Right atrium auricular region (tissue), 2 donors: ENCODE data around the gene TET1. TPM values are rescaled to one million over a fixed set of nuclear protein-coding genes. Genes with fewer than 3 reads are reported as not detected.

ENCODE experiments used
- DNase-seq: peaks from one replicate; pipeline ENCODE4 v3.0.0-alpha.2; 2019; ENCODE audit warnings: low spot score
- H3K27ac ChIP-seq, 2 donors: fragments of 200-600 bp; sonication (generic); 1 replicate in 1 of 2; 2 replicates in 1 of 2; pipeline ENCODE4 v1.5.1; 2016 to 2019
- H3K27me3 ChIP-seq, 2 donors: fragments of 200-600 bp; sonication (generic); one replicate each; pipeline versions ENCODE4 v1.5.1 to v1.6.0; 2017 to 2019
- H3K36me3 ChIP-seq: fragments of 200-600 bp; sonication (generic); one replicate; pipeline ENCODE4 v1.5.1; 2016
- H3K4me1 ChIP-seq, 2 donors: fragments of 200-600 bp; sonication (generic); one replicate each; pipeline versions ENCODE4 v1.5.1 to v1.6.0; 2017 to 2019
- H3K4me3 ChIP-seq, 2 donors: fragments of 200-600 bp; sonication (generic); 1 replicate in 1 of 2; 2 replicates in 1 of 2; pipeline ENCODE4 v1.5.1; 2017 to 2019; ENCODE audit warnings: mild to moderate bottlenecking in 1 of 2, moderate library complexity in 1 of 2
- H3K9me3 ChIP-seq, 2 donors: fragments of 200-600 bp; sonication (generic); one replicate each; pipeline ENCODE4 v1.5.1; 2019
- CTCF ChIP-seq, 2 donors: fragments of 200-600 bp; sonication (generic); IDR thresholded peaks; one replicate each; pipeline ENCODE4 v1.5.1; 2019; ENCODE audit warnings: antibody characterized with exemption in 2 of 2
- total RNA-seq, 2 donors: library from RNA; depleted of rRNA; stranded (reverse); fragments of >200 nt; gene quantifications; one replicate each; pipeline ENCODE4 v1.1.0, GENCODE V29; 2016

The TET1 gene
- total RNA-seq, 2 donors from 2014 or later = 2.4 to 3.0 TPM

- TF ChIP-seq CTCF (IDR thresholded peaks at IDR 0.05) = no peak
- H3K27ac ChIP-seq = no peak overlapping the region
- no peaks in the 10 kb centered on the region for H3K27me3 ChIP-seq
- no peak overlapping the region for H3K4me3 ChIP-seq
- no peaks in the 10 kb centered on the region for H3K9me3 ChIP-seq
- H3K36me3 ChIP-seq = peaks cover 8% of the 10 kb centered on the region
- H3K4me1 ChIP-seq = no peaks in the 10 kb centered on the region
- DNase-seq = no peak
Measured at GRCh38 chr10:68668231-68668630, 108.1 kb downstream of the TET1 start.

GRCh38 chr10:68668972-68669371 is 108.8 kb downstream of the TET1 start:
- DNase-seq = no peak
- Histone ChIP-seq H3K36me3 (peaks cover 13% of the 10 kb centered on the region), H3K4me1 (no peaks in the 10 kb centered on the region), H3K9me3 (no peaks in the 10 kb centered on the region), H3K27ac (no peak overlapping the region), H3K27me3 (no peaks in the 10 kb centered on the region), H3K4me3 (no peak overlapping the region)
- TF ChIP-seq CTCF (IDR thresholded peaks at IDR 0.05) = no peak

- no peaks in the 10 kb centered on the region for H3K36me3 ChIP-seq
- H3K4me3 ChIP-seq = no peak overlapping the region
- H3K4me1 ChIP-seq = no peaks in the 10 kb centered on the region
- DNase-seq = no peak
- no peaks in the 10 kb centered on the region for H3K9me3 ChIP-seq
- no peak overlapping the region for H3K27ac ChIP-seq
- TF ChIP-seq CTCF (IDR thresholded peaks at IDR 0.05) = no peak
- H3K27me3 ChIP-seq = no peaks in the 10 kb centered on the region
Measured at GRCh38 chr10:68684413-68684812, 124.3 kb downstream of the TET1 start.

GRCh38 chr10:68696018-68696417 is 135.9 kb downstream of the TET1 start:
- peaks cover 0 to 11% of the 10 kb centered on the region in 2 donors for H3K4me1 ChIP-seq
- H3K4me3 ChIP-seq = no peak overlapping the region
- no peak for DNase-seq
- H3K36me3 ChIP-seq = no peaks in the 10 kb centered on the region
- no peak for TF ChIP-seq CTCF (IDR thresholded peaks at IDR 0.05)
- no peaks in the 10 kb centered on the region for H3K27me3 ChIP-seq
- H3K9me3 ChIP-seq = no peaks in the 10 kb centered on the region
- H3K27ac ChIP-seq = no peak overlapping the region

GRCh38 chr10:68697106-68697505 is 137.0 kb downstream of the TET1 start:
- DNase-seq = no peak
- Histone ChIP-seq H3K36me3 (no peaks in the 10 kb centered on the region), H3K27ac (no peak overlapping the region), H3K27me3 (no peaks in the 10 kb centered on the region), H3K9me3 (no peaks in the 10 kb centered on the region), H3K4me1 (peaks cover 0 to 11% of the 10 kb centered on the region in 2 donors), H3K4me3 (no peak overlapping the region)
- TF ChIP-seq CTCF (IDR thresholded peaks at IDR 0.05) = no peak

GRCh38 chr10:68700197-68700596 is 140.1 kb downstream of the TET1 start:
- no peaks in the 10 kb centered on the region for H3K36me3 ChIP-seq

More at GRCh38 chr10:68700197-68700596, 140.1 kb downstream of the TET1 start:
- no peaks in the 10 kb centered on the region for H3K9me3 ChIP-seq
- no peak overlapping the region for H3K27ac ChIP-seq
- DNase-seq = no peak
- H3K27me3 ChIP-seq = no peaks in the 10 kb centered on the region
- TF ChIP-seq CTCF (IDR thresholded peaks at IDR 0.05) = no peak
- peaks cover 0 to 11% of the 10 kb centered on the region in 2 donors for H3K4me1 ChIP-seq
- H3K4me3 ChIP-seq = no peak overlapping the region
